Vagina (tissue), 2 donors: ENCODE data around the gene CRYBG1.

ENCODE experiments used
- CTCF ChIP-seq, 3 experiments: fragments of 450-650 bp in 2 of 3; fragments of 200-600 bp in 1 of 3; sonication (generic) in 1 of 3; IDR thresholded peaks; one replicate each; pipeline ENCODE4 v1.5.1; 2017 to 2019; ENCODE audit warnings: antibody characterized with exemption in 3 of 3, mild to moderate bottlenecking in 2 of 3, moderate library complexity in 2 of 3
- POLR2A ChIP-seq, 2 donors: fragments of 450-650 bp; IDR thresholded peaks; one replicate each; pipeline ENCODE4 v1.6.1; 2017; ENCODE audit warnings: antibody characterized with exemption in 2 of 2, mild to moderate bottlenecking in 2 of 2, moderate library complexity in 2 of 2

GRCh38 chr6:106613590-106613989, 253.1 kb downstream of the CRYBG1 start:
- TF ChIP-seq POLR2A (IDR thresholded peaks at IDR 0.05) (no peak), CTCF (IDR thresholded peaks at IDR 0.05) (no peak)
